Thymus (tissue), 11 donors: ENCODE results near the gene TSNAX. TPM values are rescaled to one million over a fixed set of nuclear protein-coding genes. Genes with fewer than 3 reads are reported as not detected.

ENCODE experiments used
- DNase-seq, 9 donors: peaks; one replicate each; pipeline ENCODE4 v3.0.0-alpha.2; 2013; ENCODE audit warnings: low spot score in 9 of 9, low read depth in 6 of 9, missing footprints in 1 of 9
- H3K27ac ChIP-seq, 2 donors: one replicate each; pipeline ENCODE4 v1.5.1; 2013; ENCODE audit warnings: control low read depth in 1 of 2, low read depth in 1 of 2, low read length in 1 of 2, mild to moderate bottlenecking in 1 of 2, moderate library complexity in 1 of 2
- H3K27me3 ChIP-seq, 2 donors: one replicate each; pipeline ENCODE4 v1.5.1; 2013; ENCODE audit warnings: low read length in 1 of 2; ENCODE audit not compliant: control insufficient read depth in 2 of 2, insufficient read depth in 1 of 2
- H3K36me3 ChIP-seq, 2 donors: one replicate each; pipeline ENCODE4 v1.5.1; 2013; ENCODE audit warnings: low read length in 1 of 2, mild to moderate bottlenecking in 1 of 2, moderate library complexity in 1 of 2; ENCODE audit not compliant: control insufficient read depth in 2 of 2, insufficient read depth in 2 of 2
- H3K4me1 ChIP-seq, 2 donors: one replicate each; pipeline ENCODE4 v1.5.1; 2013; ENCODE audit warnings: low read length in 2 of 2; ENCODE audit not compliant: control insufficient read depth in 2 of 2, insufficient read depth in 2 of 2
- H3K4me3 ChIP-seq, 2 donors: one replicate each; pipeline ENCODE4 v1.5.1; 2013; ENCODE audit warnings: low read length in 2 of 2, control low read depth in 1 of 2, mild to moderate bottlenecking in 1 of 2
- H3K9me3 ChIP-seq, 2 donors: one replicate each; pipeline ENCODE4 v1.5.1; 2013; ENCODE audit warnings: low read length in 1 of 2, mild to moderate bottlenecking in 1 of 2; ENCODE audit not compliant: control insufficient read depth in 2 of 2, insufficient read depth in 1 of 2
- WGBS: extraction: QIAGEN DNeasy Blood & Tissue Kit; methylation state at CpG from one replicate; pipeline ENCODE4 v1.1.7; 2013; 5-methylcytosine and 5-hydroxymethylcytosine counted together
- polyA plus RNA-seq: library from polyadenylated mRNA; stranded (reverse); fragments of 200-250 nt; gene quantifications from one replicate; pipeline ENCODE4 v1.2.3, GENCODE V29; 2013
- total RNA-seq: library from RNA; stranded (reverse); fragments of 120-200 nt; gene quantifications from one replicate; pipeline ENCODE4 v1.2.4, GENCODE V29; 2013
- donor health status: healthy.

Gene TSNAX
- total and polyA plus RNA-seq, 2 donors: 36.4 to 36.9 TPM

GRCh38 chr1:231508941-231509340 lies 19.5 kb upstream of the TSNAX start:
- H3K36me3 ChIP-seq: no peaks in the 10 kb centered on the region
- H3K9me3 ChIP-seq: no peaks in the 10 kb centered on the region
- H3K27ac ChIP-seq: no peak overlapping the region
- WGBS: 90% methylated on average over 6 of the region's 6 CpGs
- peak in 1 of 9 donors; percentile 5 for DNase-seq
- no peaks in the 10 kb centered on the region for H3K4me1 ChIP-seq
- no peaks in the 10 kb centered on the region for H3K27me3 ChIP-seq
- H3K4me3 ChIP-seq: no peak overlapping the region

GRCh38 chr1:231512147-231512698 lies 16.2 kb upstream of the TSNAX start:
- WGBS: 96% methylated on average over 2 of the region's 2 CpGs
- DNase-seq: no peak
- no peaks in the 10 kb centered on the region for H3K36me3 ChIP-seq
- H3K4me3 ChIP-seq: no peak overlapping the region
- H3K27me3 ChIP-seq: no peaks in the 10 kb centered on the region
- H3K4me1 ChIP-seq: no peaks in the 10 kb centered on the region
- H3K9me3 ChIP-seq: no peaks in the 10 kb centered on the region
- H3K27ac ChIP-seq: no peak overlapping the region

GRCh38 chr1:231515748-231516147 lies 12.7 kb upstream of the TSNAX start:
- Histone ChIP-seq H3K9me3 (no peaks in the 10 kb centered on the region), H3K4me1 (no peaks in the 10 kb centered on the region), H3K4me3 (no peak overlapping the region), H3K27me3 (peaks cover 0 to 3% of the 10 kb centered on the region in 2 donors), H3K36me3 (no peaks in the 10 kb centered on the region), H3K27ac (no peak overlapping the region)
- WGBS: 43% methylated on average over 2 of the region's 2 CpGs
- DNase-seq: peak in 1 of 9 donors; percentile 18

GRCh38 chr1:231517076-231517475 lies 11.4 kb upstream of the TSNAX start:
- no peak for DNase-seq
- 88% methylated on average over 3 of the region's 3 CpGs for WGBS
- Histone ChIP-seq H3K4me3 (no peak overlapping the region), H3K27ac (no peak overlapping the region), H3K27me3 (peaks cover 0 to 3% of the 10 kb centered on the region in 2 donors), H3K4me1 (no peaks in the 10 kb centered on the region), H3K9me3 (no peaks in the 10 kb centered on the region), H3K36me3 (no peaks in the 10 kb centered on the region)

GRCh38 chr1:231518485-231519034 lies 9.9 kb upstream of the TSNAX start:
- 94% methylated on average over 5 of the region's 5 CpGs for WGBS
- Histone ChIP-seq H3K9me3 (no peaks in the 10 kb centered on the region), H3K27ac (no peak overlapping the region), H3K36me3 (no peaks in the 10 kb centered on the region), H3K4me1 (no peaks in the 10 kb centered on the region), H3K4me3 (no peak overlapping the region), H3K27me3 (peaks cover 0 to 3% of the 10 kb centered on the region in 2 donors)
- no peak for DNase-seq

GRCh38 chr1:231519166-231519565 lies 9.3 kb upstream of the TSNAX start:
- 88% methylated on average over 2 of the region's 2 CpGs for WGBS
- H3K27me3 ChIP-seq: peaks cover 0 to 3% of the 10 kb centered on the region in 2 donors
- H3K27ac ChIP-seq: no peak overlapping the region

GRCh38 chr1:231522038-231522437 lies 6.4 kb upstream of the TSNAX start:
- no peak for DNase-seq
- Histone ChIP-seq H3K4me1 (no peaks in the 10 kb centered on the region), H3K36me3 (no peaks in the 10 kb centered on the region), H3K27ac (no peak overlapping the region), H3K4me3 (no peak overlapping the region), H3K27me3 (peaks cover 0 to 3% of the 10 kb centered on the region in 2 donors), H3K9me3 (no peaks in the 10 kb centered on the region)
- WGBS: 97% methylated on average over 1 of the region's 1 CpG

More at GRCh38 chr1:231519166-231519565, 9.3 kb upstream of the TSNAX start:
- H3K9me3 ChIP-seq: no peaks in the 10 kb centered on the region
- no peaks in the 10 kb centered on the region for H3K4me1 ChIP-seq
- H3K4me3 ChIP-seq: no peak overlapping the region
- no peaks in the 10 kb centered on the region for H3K36me3 ChIP-seq
- DNase-seq: no peak

- Histone ChIP-seq H3K4me1 (peaks cover 4 to 5% of the 10 kb centered on the region in 2 donors), H3K27ac (no peak overlapping the region), H3K9me3 (no peaks in the 10 kb centered on the region), H3K27me3 (peaks cover 0 to 3% of the 10 kb centered on the region in 2 donors), H3K36me3 (no peaks in the 10 kb centered on the region), H3K4me3 (no peak overlapping the region)
- WGBS: 99% methylated on average over 2 of the region's 2 CpGs
- no peak for DNase-seq
Measured at GRCh38 chr1:231522931-231523642, 5.4 kb upstream of the TSNAX start.

- H3K27ac ChIP-seq: no peak overlapping the region
Measured at GRCh38 chr1:231523816-231524215, 4.7 kb upstream of the TSNAX start.

More at GRCh38 chr1:231523816-231524215, 4.7 kb upstream of the TSNAX start:
- H3K27me3 ChIP-seq: peaks cover 0 to under 1% of the 10 kb centered on the region in 2 donors
- no peaks in the 10 kb centered on the region for H3K9me3 ChIP-seq
- no peak for DNase-seq
- no peaks in the 10 kb centered on the region for H3K36me3 ChIP-seq
- H3K4me3 ChIP-seq: no peak overlapping the region
- peaks cover 4 to 9% of the 10 kb centered on the region in 2 donors for H3K4me1 ChIP-seq
- WGBS: 98% methylated on average over 2 of the region's 2 CpGs
